IPS-20b (cell line): ENCODE measurements around the gene CDH4.

ENCODE experiments used
- H3K27ac ChIP-seq: one replicate; pipeline ENCODE4 v1.5.1; 2013; ENCODE audit warnings: low read length
- H3K27me3 ChIP-seq: 2 replicates; pipeline ENCODE4 v1.6.1; 2013; ENCODE audit warnings: mild to moderate bottlenecking, low read length, inconsistent platforms; ENCODE audit not compliant: insufficient read depth
- H3K36me3 ChIP-seq: 2 replicates; pipeline ENCODE4 v1.6.1; 2013; ENCODE audit warnings: low read depth, mild to moderate bottlenecking, inconsistent platforms, low read length, moderate library complexity; ENCODE audit not compliant: insufficient read depth
- H3K4me1 ChIP-seq: 2 replicates; pipeline ENCODE4 v1.6.1; 2013; ENCODE audit warnings: mild to moderate bottlenecking, control low read depth, inconsistent platforms, low read length, moderate library complexity; ENCODE audit not compliant: insufficient read depth
- H3K4me3 ChIP-seq: 2 replicates; pipeline ENCODE4 v1.5.1; 2013; ENCODE audit warnings: mild to moderate bottlenecking, low read length, inconsistent platforms
- H3K9ac ChIP-seq: 2 replicates; pipeline ENCODE4 v1.6.1; 2013; ENCODE audit warnings: low read depth, mild to moderate bottlenecking, inconsistent platforms, low read length, moderate library complexity
- H3K9me3 ChIP-seq: 2 replicates; pipeline ENCODE4 v1.6.1; 2013; ENCODE audit warnings: mild to moderate bottlenecking, low read depth, low read length, inconsistent platforms; ENCODE audit not compliant: insufficient read depth

The CDH4 gene

GRCh38 chr20:61776491-61777075, 524.5 kb downstream of the CDH4 start:
- Histone ChIP-seq H3K4me3 (no peak overlapping the region), H3K27me3 (peaks cover 44% of the 10 kb centered on the region), H3K27ac (no peak overlapping the region), H3K36me3 (no peaks in the 10 kb centered on the region), H3K9ac (no peak overlapping the region), H3K4me1 (no peaks in the 10 kb centered on the region), H3K9me3 (no peaks in the 10 kb centered on the region)

GRCh38 chr20:61777773-61778494, 525.9 kb downstream of the CDH4 start:
- Histone ChIP-seq H3K27me3 (peaks cover 48% of the 10 kb centered on the region), H3K36me3 (no peaks in the 10 kb centered on the region), H3K27ac (no peak overlapping the region), H3K4me1 (no peaks in the 10 kb centered on the region), H3K9me3 (no peaks in the 10 kb centered on the region), H3K4me3 (no peak overlapping the region), H3K9ac (no peak overlapping the region)

GRCh38 chr20:61778495-61778863, 526.4 kb downstream of the CDH4 start:
- H3K9ac ChIP-seq, result no peak overlapping the region
- H3K9me3 ChIP-seq, result no peaks in the 10 kb centered on the region
- peaks cover 48% of the 10 kb centered on the region for H3K27me3 ChIP-seq
- no peaks in the 10 kb centered on the region for H3K36me3 ChIP-seq
- H3K4me1 ChIP-seq, result no peaks in the 10 kb centered on the region
- H3K4me3 ChIP-seq, result no peak overlapping the region
- H3K27ac ChIP-seq, result no peak overlapping the region

GRCh38 chr20:61779176-61779965, 527.3 kb downstream of the CDH4 start:
- Histone ChIP-seq H3K9ac (no peak overlapping the region), H3K4me3 (no peak overlapping the region), H3K36me3 (no peaks in the 10 kb centered on the region), H3K27me3 (peaks cover 48% of the 10 kb centered on the region), H3K4me1 (no peaks in the 10 kb centered on the region), H3K9me3 (no peaks in the 10 kb centered on the region), H3K27ac (no peak overlapping the region)

- H3K4me3 ChIP-seq, result no peak overlapping the region
- H3K9ac ChIP-seq, result no peak overlapping the region
- H3K27ac ChIP-seq, result no peak overlapping the region
- H3K4me1 ChIP-seq, result no peaks in the 10 kb centered on the region
- H3K36me3 ChIP-seq, result no peaks in the 10 kb centered on the region
- H3K9me3 ChIP-seq, result no peaks in the 10 kb centered on the region
- H3K27me3 ChIP-seq, result peaks cover 48% of the 10 kb centered on the region
These were observed 528.0 kb downstream of the CDH4 start for GRCh38 chr20:61780066-61780465.

GRCh38 chr20:61784801-61785566, 532.9 kb downstream of the CDH4 start:
- Histone ChIP-seq H3K27me3 (peaks cover 55% of the 10 kb centered on the region), H3K36me3 (no peaks in the 10 kb centered on the region), H3K9ac (no peak overlapping the region), H3K9me3 (no peaks in the 10 kb centered on the region), H3K4me1 (no peaks in the 10 kb centered on the region), H3K27ac (no peak overlapping the region), H3K4me3 (no peak overlapping the region)

- no peak overlapping the region for H3K27ac ChIP-seq
- H3K4me3 ChIP-seq, result no peak overlapping the region
- H3K9ac ChIP-seq, result no peak overlapping the region
- H3K4me1 ChIP-seq, result no peaks in the 10 kb centered on the region
- peaks cover 56% of the 10 kb centered on the region for H3K27me3 ChIP-seq
- H3K9me3 ChIP-seq, result no peaks in the 10 kb centered on the region
- no peaks in the 10 kb centered on the region for H3K36me3 ChIP-seq
These were observed 533.4 kb downstream of the CDH4 start for GRCh38 chr20:61785567-61785816.

- H3K27me3 ChIP-seq, result peaks cover 56% of the 10 kb centered on the region
- no peak overlapping the region for H3K4me3 ChIP-seq
- H3K9me3 ChIP-seq, result no peaks in the 10 kb centered on the region
- no peak overlapping the region for H3K9ac ChIP-seq
- no peak overlapping the region for H3K27ac ChIP-seq
- H3K4me1 ChIP-seq, result no peaks in the 10 kb centered on the region
- H3K36me3 ChIP-seq, result no peaks in the 10 kb centered on the region
These were observed 534.2 kb downstream of the CDH4 start for GRCh38 chr20:61786230-61786629.

- Histone ChIP-seq H3K27me3 (peaks cover 53% of the 10 kb centered on the region), H3K27ac (no peak overlapping the region), H3K4me1 (no peaks in the 10 kb centered on the region), H3K9ac (no peak overlapping the region), H3K36me3 (no peaks in the 10 kb centered on the region), H3K4me3 (no peak overlapping the region), H3K9me3 (no peaks in the 10 kb centered on the region)
These were observed 536.3 kb downstream of the CDH4 start for GRCh38 chr20:61788343-61788742.

- Histone ChIP-seq H3K27ac (no peak overlapping the region), H3K9ac (no peak overlapping the region), H3K4me3 (no peak overlapping the region), H3K4me1 (no peaks in the 10 kb centered on the region), H3K27me3 (peaks cover 53% of the 10 kb centered on the region), H3K9me3 (no peaks in the 10 kb centered on the region), H3K36me3 (no peaks in the 10 kb centered on the region)
These were observed 537.3 kb downstream of the CDH4 start for GRCh38 chr20:61789329-61789728.

- H3K27ac ChIP-seq, result no peak overlapping the region
- no peaks in the 10 kb centered on the region for H3K4me1 ChIP-seq
- H3K27me3 ChIP-seq, result peaks cover 63% of the 10 kb centered on the region
- no peak overlapping the region for H3K4me3 ChIP-seq
- H3K9me3 ChIP-seq, result no peaks in the 10 kb centered on the region
- H3K9ac ChIP-seq, result no peak overlapping the region
- no peaks in the 10 kb centered on the region for H3K36me3 ChIP-seq
These were observed 538.2 kb downstream of the CDH4 start for GRCh38 chr20:61790116-61790827.
